Anterior cingulate cortex (tissue), 58 donors: Measurements from ENCODE around the gene PPP2R2D.

Experiments
- DNase-seq, 58 donors: peaks; one replicate each; lab custom pipeline; 2025; lab: John Stamatoyannopoulos, UW

PPP2R2D gene

DNA sequence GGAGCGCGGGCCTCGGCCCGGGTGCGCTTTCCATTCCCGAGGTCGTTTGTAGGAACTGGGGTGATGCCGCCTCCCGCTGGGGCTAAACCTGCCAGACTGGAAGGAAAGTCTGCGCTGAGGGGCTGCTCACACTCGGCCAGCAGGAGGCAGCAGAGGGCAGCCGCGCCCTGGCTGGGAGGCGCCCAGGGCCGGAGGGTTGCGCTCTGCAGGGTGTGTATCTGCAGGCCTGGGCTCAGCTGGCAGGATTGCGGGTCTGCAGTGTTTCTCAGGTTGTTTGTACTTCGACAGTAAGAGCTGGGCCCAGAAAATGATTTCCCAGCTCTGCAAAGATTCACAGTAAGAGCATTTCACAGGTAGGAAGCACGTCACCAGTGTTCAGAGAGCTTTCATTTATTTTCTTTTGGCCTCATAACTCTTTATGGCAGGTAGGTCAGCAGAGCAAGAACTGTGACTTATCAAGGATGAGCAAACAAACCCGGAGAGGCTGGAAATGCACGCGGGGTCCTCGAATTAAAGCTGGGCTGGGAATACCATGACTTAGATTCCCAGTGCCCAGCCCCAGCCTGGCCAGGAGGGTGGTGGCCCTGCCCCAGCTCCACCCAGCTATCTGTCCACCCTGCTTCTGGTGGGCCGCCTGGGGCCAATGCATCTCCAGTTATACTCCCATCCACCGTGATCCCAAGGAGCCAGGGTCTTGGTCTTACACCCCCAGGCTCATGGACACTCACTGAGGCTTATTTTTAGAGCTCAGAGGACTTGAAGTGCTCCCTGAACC is 15.2 kb upstream of the PPP2R2D start:
- DNase-seq, result peak in 43 of 58 donors; percentile 2 to 71 (median 32)

- DNase-seq, result no peak
Measured at GRCh38 chr10:131886237-131886636, 14.6 kb upstream of the PPP2R2D start.

- no peak for DNase-seq
Measured at GRCh38 chr10:131888186-131888604, 12.6 kb upstream of the PPP2R2D start.

GRCh38 chr10:131889755-131890154 is 11.1 kb upstream of the PPP2R2D start:
- no peak for DNase-seq

- no peak for DNase-seq
Measured at GRCh38 chr10:131890276-131891195, 10.3 kb upstream of the PPP2R2D start.

- no peak for DNase-seq
Measured at GRCh38 chr10:131891196-131891928, 9.4 kb upstream of the PPP2R2D start.

DNA sequence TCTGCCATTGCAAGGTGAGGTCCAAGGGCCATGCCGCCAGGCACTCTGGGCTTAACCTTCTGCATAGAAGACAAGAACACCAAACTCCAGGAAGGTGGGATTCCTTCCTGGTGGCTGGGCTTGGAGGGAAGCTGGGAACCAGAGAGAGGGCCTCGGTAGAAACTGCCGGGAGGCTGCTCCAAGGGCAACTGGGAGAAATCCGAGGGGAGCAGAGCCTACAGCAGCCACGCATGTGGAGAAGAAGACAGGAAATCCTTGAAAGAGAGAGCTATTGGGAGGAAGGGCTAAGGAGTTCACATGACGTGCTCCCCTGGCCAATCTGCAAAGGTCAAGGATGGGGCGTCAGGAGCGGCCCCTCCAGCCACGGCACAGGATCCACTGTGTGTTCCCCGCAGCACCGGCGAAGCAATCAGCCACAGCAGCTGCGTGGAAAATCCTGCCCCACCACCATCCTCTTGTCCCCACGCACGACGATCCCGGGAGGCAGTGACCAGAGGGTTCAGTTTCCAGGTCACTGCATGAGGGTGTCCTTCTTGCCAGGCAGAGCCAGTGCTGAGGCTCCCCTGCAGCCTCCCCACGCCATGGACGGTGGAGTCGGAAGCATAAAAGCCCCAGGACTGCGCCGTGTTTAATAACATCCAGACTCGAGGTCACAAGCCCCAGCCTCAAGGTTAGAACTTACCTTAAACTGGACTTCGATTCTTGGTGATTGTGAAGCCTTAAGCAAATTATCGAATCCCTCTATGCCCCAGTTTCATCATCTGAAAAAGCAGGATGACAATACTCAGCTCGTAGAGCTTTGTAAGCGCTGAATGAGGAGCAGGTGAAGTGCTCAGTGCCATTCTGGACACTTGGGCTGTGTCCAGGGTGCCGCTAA is 8.6 kb upstream of the PPP2R2D start:
- no peak for DNase-seq

- DNase-seq, result no peak
Measured at GRCh38 chr10:131892806-131893675, 7.8 kb upstream of the PPP2R2D start.

GRCh38 chr10:131895116-131895515 is 5.7 kb upstream of the PPP2R2D start:
- no peak for DNase-seq

DNA sequence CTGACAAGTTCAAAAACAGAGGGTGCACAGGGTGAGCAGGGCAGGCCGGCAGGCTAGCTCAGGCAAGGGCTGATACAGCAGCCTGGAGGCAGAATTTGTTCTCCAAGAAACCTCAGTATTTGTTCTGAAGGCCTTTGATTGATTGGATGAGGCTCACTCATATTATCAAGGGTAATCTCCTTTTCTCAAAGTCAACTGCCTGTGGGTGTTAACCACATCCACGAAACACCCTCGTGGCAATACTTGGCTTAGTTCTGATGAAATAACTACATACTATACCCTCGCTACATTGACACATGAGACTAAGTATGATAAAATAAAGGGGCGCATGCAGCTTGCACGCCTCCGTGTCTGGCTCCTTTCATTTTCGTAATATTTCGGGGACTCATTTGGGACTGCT is 4.4 kb upstream of the PPP2R2D start:
- no peak for DNase-seq

DNA sequence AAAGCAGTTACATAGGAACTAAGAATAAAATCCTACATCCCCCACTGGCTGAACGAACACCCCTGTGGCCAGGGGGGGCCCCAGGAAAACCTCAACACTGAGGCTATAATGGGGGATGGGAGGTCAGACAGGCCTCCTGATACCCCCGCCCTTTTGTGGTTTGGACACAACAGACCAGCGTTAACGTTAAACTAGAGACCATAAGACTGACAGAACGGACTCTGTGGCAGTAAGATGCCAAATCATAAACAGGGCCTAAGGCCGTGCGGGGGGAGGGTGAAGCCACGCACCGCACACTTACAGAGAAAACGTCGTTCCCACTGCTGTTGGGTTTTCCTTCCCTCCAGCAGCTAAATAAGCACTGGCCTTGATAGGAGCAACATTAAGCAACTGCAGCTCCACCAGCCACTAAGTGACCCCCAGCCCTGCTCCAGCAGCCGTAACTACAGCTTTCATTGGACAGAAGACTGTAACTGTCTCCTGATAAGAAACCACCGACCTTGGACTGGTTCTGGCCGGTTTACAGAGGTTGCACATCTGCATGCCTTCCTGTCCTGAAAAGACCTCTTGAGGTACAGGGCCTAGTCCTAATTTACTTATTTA is 3.4 kb upstream of the PPP2R2D start:
- DNase-seq, result no peak

GRCh38 chr10:131898061-131898460 is 2.7 kb upstream of the PPP2R2D start:
- no peak for DNase-seq

GRCh38 chr10:131898713-131899112 is 2.1 kb upstream of the PPP2R2D start:
- no peak for DNase-seq

DNA sequence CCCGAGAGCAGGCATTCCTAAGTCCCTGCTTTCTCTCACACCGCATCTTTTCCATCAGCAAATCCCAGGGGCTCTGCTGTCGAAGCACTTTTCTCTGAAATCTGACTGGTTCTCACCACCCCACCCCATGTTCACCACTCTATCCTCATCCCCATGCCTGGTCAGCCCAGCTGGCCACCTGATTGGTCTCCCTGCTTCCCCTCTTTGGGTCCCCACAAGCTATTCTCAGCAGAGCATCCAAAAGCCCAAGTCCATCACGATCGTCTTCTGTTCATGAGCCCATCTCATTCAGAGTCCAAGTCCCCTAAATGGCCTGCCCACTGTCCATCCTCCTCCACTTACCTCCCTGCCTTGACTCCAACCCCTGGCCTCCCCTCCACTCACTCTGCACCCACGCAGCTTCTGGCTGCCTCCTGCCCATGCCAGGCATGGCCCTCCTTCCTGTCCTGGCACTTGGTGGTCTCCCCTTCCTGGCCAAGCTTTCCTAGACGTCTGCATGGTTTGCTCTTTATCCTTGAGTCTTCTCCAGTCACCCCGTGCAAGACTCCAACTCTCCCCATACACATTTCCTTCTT is 1.6 kb upstream of the PPP2R2D start:
- DNase-seq, result no peak

DNA sequence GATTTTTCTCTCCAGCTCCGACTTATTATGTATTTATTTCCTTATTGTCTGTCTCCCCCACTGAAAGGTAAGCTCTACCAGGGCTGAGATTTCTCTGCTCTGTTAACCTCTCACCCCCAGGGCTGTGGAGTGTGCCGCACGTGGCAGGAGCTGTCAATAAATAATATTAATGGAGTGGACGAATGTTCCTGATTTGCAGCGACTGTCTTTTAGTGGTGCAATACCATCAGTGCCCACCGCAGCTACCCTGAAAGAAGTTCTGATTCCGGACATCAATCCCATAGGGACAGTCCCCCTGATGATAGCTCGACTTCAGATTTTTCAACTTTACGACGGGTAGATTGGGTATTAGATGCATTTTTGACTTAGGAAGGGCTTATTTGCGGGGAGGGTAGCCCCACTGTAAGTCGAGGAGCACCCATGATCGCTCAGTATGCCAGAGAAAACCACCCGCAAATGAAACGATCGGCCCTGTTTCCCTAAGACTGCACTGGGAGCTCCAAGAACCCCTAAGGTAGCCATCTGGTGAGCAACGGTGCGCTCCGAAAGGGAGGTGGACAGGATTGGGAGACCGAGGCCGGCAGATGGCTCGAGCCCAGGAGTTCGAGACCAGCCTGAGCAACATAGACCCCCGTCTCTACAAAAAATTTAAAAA is 986 bp upstream of the PPP2R2D start:
- no peak for DNase-seq

DNA sequence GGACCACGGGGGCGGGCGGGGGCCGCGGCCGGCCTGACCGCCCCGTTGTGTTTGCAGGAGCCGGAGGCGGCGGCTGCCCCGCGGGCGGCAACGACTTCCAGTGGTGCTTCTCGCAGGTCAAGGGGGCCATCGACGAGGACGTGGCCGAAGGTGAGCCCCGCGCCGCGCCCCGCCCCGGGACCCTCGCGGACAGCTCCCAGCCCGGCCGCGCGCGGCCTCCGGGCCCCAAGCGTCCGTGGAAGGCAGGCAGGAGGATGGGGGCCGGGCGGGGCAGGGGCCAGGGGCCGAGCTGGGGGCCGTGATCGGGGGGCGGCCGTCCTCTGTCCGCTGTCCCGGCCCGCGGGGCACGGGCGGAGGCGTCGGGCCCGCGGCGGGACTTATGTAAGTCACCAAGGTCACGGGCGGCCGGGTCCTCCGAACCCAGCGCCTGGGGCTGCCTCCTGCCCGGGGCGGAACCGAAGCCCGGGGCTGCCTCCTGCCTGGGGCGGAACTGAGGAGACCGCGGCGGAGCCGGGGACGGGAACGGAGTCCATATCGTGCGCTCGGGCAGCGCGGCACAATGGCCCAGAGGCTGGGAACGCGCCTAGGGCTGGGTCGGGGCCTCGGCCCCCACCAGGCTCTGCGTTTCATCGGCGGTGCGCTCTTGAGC is 497 bp downstream of the PPP2R2D start:
- peak in 22 of 58 donors; percentile 8 to 70 (median 49) for DNase-seq

DNA sequence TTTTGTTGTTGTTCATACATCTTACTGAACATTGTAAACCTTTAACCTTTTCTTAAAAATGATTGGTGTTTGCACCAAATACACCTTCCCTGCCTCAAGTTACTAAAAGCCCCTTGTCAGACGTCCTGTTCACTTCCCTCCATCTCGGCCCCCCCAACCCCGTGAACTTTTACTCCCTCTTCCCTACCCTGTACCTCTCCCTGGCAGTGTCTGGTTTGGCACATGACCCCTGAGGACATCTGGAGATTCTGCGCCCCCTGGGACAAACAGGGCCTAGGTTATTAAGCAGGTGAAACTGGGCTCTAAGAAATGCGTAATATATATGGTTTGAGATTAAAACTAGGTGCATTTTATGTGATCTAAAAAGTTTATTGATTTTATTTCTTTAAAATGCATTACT is 1.4 kb downstream of the PPP2R2D start:
- no peak for DNase-seq
